H9 (cell line): ENCODE measurements around the gene RNASE8. TPM values are rescaled to one million over a fixed set of nuclear protein-coding genes. Genes with fewer than 3 reads are reported as not detected.

ENCODE experiments used
- DNase-seq: peaks from one replicate; pipeline ENCODE4 v3.0.0-alpha.2; 2017
- H2AFZ ChIP-seq: one replicate; pipeline ENCODE4 v1.6.1; 2013; ENCODE audit warnings: mild to moderate bottlenecking, low read length, control low read depth, moderate library complexity
- H2AK5ac ChIP-seq: 2 replicates; pipeline ENCODE4 v1.6.1; 2013; ENCODE audit warnings: low read length, control low read depth, mixed read lengths; ENCODE audit not compliant: insufficient read length
- H2BK120ac ChIP-seq: one replicate; pipeline ENCODE4 v1.6.1; 2013; ENCODE audit warnings: low read depth, mild to moderate bottlenecking, low read length, control low read depth, inconsistent platforms; ENCODE audit not compliant: poor library complexity, severe bottlenecking
- H2BK12ac ChIP-seq: 2 replicates; pipeline ENCODE4 v1.6.1; 2013; ENCODE audit warnings: low read length, control low read depth, mixed read lengths, low read depth; ENCODE audit not compliant: insufficient read length
- H2BK15ac ChIP-seq: 2 replicates; pipeline ENCODE4 v1.6.1; 2013; ENCODE audit warnings: low read depth, low read length, control low read depth
- H2BK20ac ChIP-seq: one replicate; pipeline ENCODE4 v1.6.1; 2013; ENCODE audit warnings: low read depth, mild to moderate bottlenecking, low read length, control low read depth, inconsistent platforms; ENCODE audit not compliant: poor library complexity, severe bottlenecking
- H2BK5ac ChIP-seq: 2 replicates; pipeline ENCODE4 v1.6.1; 2013; ENCODE audit warnings: low read length, control low read depth, mixed read lengths; ENCODE audit not compliant: insufficient read length
- H3K14ac ChIP-seq: 2 replicates; pipeline ENCODE4 v1.6.1; 2013; ENCODE audit warnings: low read length, control low read depth; ENCODE audit not compliant: insufficient read depth
- H3K18ac ChIP-seq: 2 replicates; pipeline ENCODE4 v1.6.1; 2013; ENCODE audit warnings: low read depth, mild to moderate bottlenecking, mixed read lengths, low read length, control low read depth; ENCODE audit not compliant: insufficient read length
- H3K23ac ChIP-seq: 2 replicates; pipeline ENCODE4 v1.6.1; 2013; ENCODE audit warnings: low read length, control low read depth, mixed read lengths, low read depth; ENCODE audit not compliant: insufficient read length
- H3K23me2 ChIP-seq: 2 replicates; pipeline ENCODE4 v1.6.1; 2013; ENCODE audit warnings: low read depth, mild to moderate bottlenecking, mixed read lengths, low read length, control low read depth; ENCODE audit not compliant: insufficient read length, poor library complexity, severe bottlenecking
- H3K27ac ChIP-seq: 2 replicates; pipeline ENCODE4 v1.5.1; 2013; ENCODE audit warnings: low read length, control low read depth, mixed read lengths, low read depth; ENCODE audit not compliant: insufficient read length
- H3K27me3 ChIP-seq: 2 replicates; pipeline ENCODE4 v1.6.1; 2013; ENCODE audit warnings: low read length, control low read depth, inconsistent platforms; ENCODE audit not compliant: insufficient read depth
- H3K4ac ChIP-seq: 2 replicates; pipeline ENCODE4 v1.6.1; 2013; ENCODE audit warnings: low read depth, mild to moderate bottlenecking, control low read depth, inconsistent platforms, low read length, moderate library complexity
- H3K4me1 ChIP-seq: 2 replicates; pipeline ENCODE4 v1.6.1; 2013; ENCODE audit warnings: low read length, control low read depth, inconsistent platforms; ENCODE audit not compliant: insufficient read depth
- H3K4me2 ChIP-seq: 2 replicates; pipeline ENCODE4 v1.6.1; 2013; ENCODE audit warnings: low read length, control low read depth, mixed read lengths; ENCODE audit not compliant: insufficient read length, insufficient read depth
- H3K56ac ChIP-seq: 2 replicates; pipeline ENCODE4 v1.6.1; 2013; ENCODE audit warnings: low read depth, mild to moderate bottlenecking, mixed read lengths, low read length, control low read depth; ENCODE audit not compliant: insufficient read length
- H3K79me1 ChIP-seq: 2 replicates; pipeline ENCODE4 v1.6.1; 2013; ENCODE audit warnings: low read depth, mild to moderate bottlenecking, moderate library complexity, low read length, control low read depth, inconsistent platforms; ENCODE audit not compliant: insufficient read depth, poor library complexity, severe bottlenecking
- H3K79me2 ChIP-seq: 2 replicates; pipeline ENCODE4 v1.6.1; 2013; ENCODE audit warnings: low read length, control low read depth, inconsistent platforms; ENCODE audit not compliant: insufficient read depth
- H3K9ac ChIP-seq: 2 replicates; pipeline ENCODE4 v1.6.1; 2013; ENCODE audit warnings: low read length, control low read depth, mixed read lengths; ENCODE audit not compliant: insufficient read length; ENCODE audit errors: extremely low read depth
- H3K9me3 ChIP-seq: one replicate; pipeline ENCODE4 v1.6.1; 2013; ENCODE audit warnings: low read depth, low read length, inconsistent platforms; ENCODE audit not compliant: control insufficient read depth
- H3T11ph ChIP-seq: one replicate; pipeline ENCODE4 v1.6.1; 2013; ENCODE audit warnings: mild to moderate bottlenecking, low read length, control low read depth, inconsistent platforms
- H4K20me1 ChIP-seq: one replicate; pipeline ENCODE4 v1.6.1; 2013; ENCODE audit not compliant: control insufficient read depth, insufficient read length, insufficient read depth
- H4K5ac ChIP-seq: 2 replicates; pipeline ENCODE4 v1.6.1; 2013; ENCODE audit warnings: low read depth, mild to moderate bottlenecking, mixed read lengths, low read length, control low read depth; ENCODE audit not compliant: insufficient read length
- H4K8ac ChIP-seq: replicated peaks from 2 replicates; pipeline ENCODE4 v1.6.1; 2013; ENCODE audit warnings: low read length, control low read depth, mixed read lengths, low read depth; ENCODE audit not compliant: insufficient read length
- H4K91ac ChIP-seq: 2 replicates; pipeline ENCODE4 v1.6.1; 2013; ENCODE audit warnings: low read depth, mild to moderate bottlenecking, moderate library complexity, mixed read lengths, low read length, control low read depth; ENCODE audit not compliant: insufficient read length
- H3K27ac Mint-ChIP-seq, 3 experiments: 2 replicates in 2 of 3; 3 replicates in 1 of 3; pipeline ENCODE4 v1.8.0; 2020 to 2021; ENCODE audit warnings: mixed read lengths in 3 of 3, mild to moderate bottlenecking in 1 of 3, moderate library complexity in 1 of 3
- H3K27me3 Mint-ChIP-seq: 2 replicates; pipeline ENCODE4 v1.8.0; 2021; ENCODE audit warnings: low read depth, mild to moderate bottlenecking, moderate library complexity, mixed read lengths
- H3K36me3 Mint-ChIP-seq, 3 experiments: 2 replicates in 2 of 3; 3 replicates in 1 of 3; pipeline ENCODE4 v1.8.0; 2020 to 2021; ENCODE audit warnings: low read depth in 3 of 3, mixed read lengths in 3 of 3; ENCODE audit not compliant: insufficient read depth in 1 of 3
- H3K4me1 Mint-ChIP-seq, 2 experiments: 2 replicates each; pipeline ENCODE4 v1.8.0; 2020; ENCODE audit warnings: mixed read lengths in 2 of 2
- H3K4me3 Mint-ChIP-seq, 2 experiments: 2 replicates in 1 of 2; 3 replicates in 1 of 2; pipeline ENCODE4 v1.8.0; 2020 to 2021; ENCODE audit warnings: mild to moderate bottlenecking in 2 of 2, mixed read lengths in 2 of 2, moderate library complexity in 1 of 2
- H3K9me3 Mint-ChIP-seq, 2 experiments: 2 replicates in 1 of 2; 3 replicates in 1 of 2; pipeline ENCODE4 v1.8.0; 2020; ENCODE audit warnings: mild to moderate bottlenecking in 2 of 2, mixed read lengths in 2 of 2, moderate library complexity in 1 of 2
- CTCF ChIP-seq: fragments of 200-600 bp; sonication (generic); conservative IDR thresholded peaks from 3 replicates; pipeline ENCODE4 v1.8.0; 2021; ENCODE audit warnings: antibody characterized with exemption, mild to moderate bottlenecking
- WGBS: extraction: QIAGEN DNeasy Blood & Tissue Kit; methylation state at CpG from one replicate; pipeline ENCODE4 v1.1.7; 2013; ENCODE audit warnings: missing lambda C conversion rate, low lambda C conversion rate, mixed read lengths; ENCODE audit not compliant: insufficient read length; ENCODE audit errors: extremely low coverage; 5-methylcytosine and 5-hydroxymethylcytosine counted together
- total RNA-seq: library from RNA; stranded (reverse); gene quantifications from 2 replicates; pipeline ENCODE4 v1.2.1, GENCODE V29; 2021

The RNASE8 gene
- total RNA-seq, 1 experiment from 2014 or later, result not detected

DNA sequence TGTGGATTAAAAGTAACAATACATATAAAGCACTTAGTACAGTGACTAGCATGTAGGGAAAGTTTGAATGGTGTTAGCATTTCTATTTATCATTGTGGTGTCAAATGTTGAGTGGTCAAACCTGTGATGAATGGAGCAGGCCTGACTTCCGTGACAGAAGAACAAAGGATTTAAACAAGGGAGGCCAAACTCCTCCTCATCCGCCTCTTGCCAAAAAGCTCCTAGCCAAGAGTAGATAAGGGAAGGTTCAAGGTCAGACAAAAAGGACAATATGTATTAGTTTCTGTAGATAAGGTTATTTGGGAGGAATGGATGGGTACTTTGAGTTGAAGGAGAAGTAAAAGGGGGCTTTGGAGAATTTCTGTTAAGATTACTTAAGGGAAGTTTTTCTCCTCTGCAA lies 9.0 kb upstream of the RNASE8 start:
- no CpG with 5 or more reads among the region's 2 CpGs for WGBS
- Histone ChIP-seq H2BK120ac (no peak overlapping the region), H2BK5ac (no peak overlapping the region), H3K27me3 (no peaks in the 10 kb centered on the region), H4K5ac (no peak overlapping the region), H3K4ac (no peak overlapping the region), H4K20me1 (no peaks in the 10 kb centered on the region), H4K8ac (no peak overlapping the region), H3K4me2 (no peak overlapping the region), H3T11ph (no peak overlapping the region), H3K23ac (no peak overlapping the region), H2AK5ac (no peak overlapping the region), H3K27ac (no peak overlapping the region), H3K18ac (no peak overlapping the region), H3K23me2 (no peaks in the 10 kb centered on the region), H2BK15ac (no peak overlapping the region), H3K79me1 (no peaks in the 10 kb centered on the region), H2AFZ (no peak overlapping the region), H3K9ac (no peak overlapping the region), H3K79me2 (no peaks in the 10 kb centered on the region), H3K4me1 (no peaks in the 10 kb centered on the region), H4K91ac (no peak overlapping the region), H2BK12ac (no peak overlapping the region), H3K14ac (no peak overlapping the region), H2BK20ac (no peak overlapping the region), H3K9me3 (no peaks in the 10 kb centered on the region), H3K56ac (no peak overlapping the region)
- Mint-ChIP-seq H3K4me1 (peaks cover 4% of the 10 kb centered on the region in 2 experiments; a peak in 3 of 4 replicates), H3K36me3 (no peaks in the 10 kb centered on the region), H3K9me3 (no peaks in the 10 kb centered on the region), H3K27me3 (peaks cover 17% of the 10 kb centered on the region), H3K27ac (no peak overlapping the region), H3K4me3 (no peak overlapping the region)
- TF ChIP-seq CTCF, result no peak
- no peak for DNase-seq
